Gastrocnemius medialis (tissue), 4 donors: Measurements from ENCODE around the gene BICRAL. TPM values are rescaled to one million over a fixed set of nuclear protein-coding genes. Genes with fewer than 3 reads are reported as not detected.

Source experiments
- ATAC-seq, 2 donors: fragments of 150-250 bp; one replicate each; pipeline ENCODE4 v1.9.1; 2016
- DNase-seq, 2 donors: peaks; one replicate each; pipeline ENCODE4 v3.0.0-alpha.2; 2019
- H3K27ac ChIP-seq, 4 donors: fragments of 200-600 bp; sonication (generic); 1 replicate in 1 of 4; 2 replicates in 3 of 4; pipeline ENCODE4 v1.5.1; 2016 to 2018; ENCODE audit warnings: mild to moderate bottlenecking in 2 of 4, moderate library complexity in 1 of 4
- H3K27me3 ChIP-seq, 3 donors: fragments of 200-600 bp; sonication (generic) in 2 of 3; 1 replicate in 1 of 3; 2 replicates in 2 of 3; pipeline versions ENCODE4 v1.5.1 to v1.6.0; 2016 to 2019; ENCODE audit warnings: mild to moderate bottlenecking in 1 of 3, moderate library complexity in 1 of 3
- H3K36me3 ChIP-seq, 2 donors: fragments of 200-600 bp; sonication (generic) in 1 of 2; one replicate each; pipeline ENCODE4 v1.5.1; 2017 to 2018
- H3K4me1 ChIP-seq, 2 donors: fragments of 200-600 bp; sonication (generic) in 1 of 2; one replicate each; pipeline ENCODE4 v1.5.1; 2016 to 2017; ENCODE audit warnings: mild to moderate bottlenecking in 2 of 2
- H3K4me3 ChIP-seq, 4 donors: fragments of 200-600 bp; sonication (generic) in 3 of 4; 1 replicate in 1 of 4; 2 replicates in 3 of 4; pipeline ENCODE4 v1.5.1; 2016 to 2019; ENCODE audit warnings: mild to moderate bottlenecking in 2 of 4
- H3K9me3 ChIP-seq, 3 donors: fragments of 200-600 bp; sonication (generic) in 2 of 3; 1 replicate in 1 of 3; 2 replicates in 2 of 3; pipeline ENCODE4 v1.5.1; 2016 to 2019
- CTCF ChIP-seq, 5 experiments: fragments of 450-650 bp in 3 of 5; fragments of 200-600 bp in 2 of 5; sonication (generic) in 2 of 5; IDR thresholded peaks in 4 of 5; conservative IDR thresholded peaks in 1 of 5; 1 replicate in 4 of 5; 2 replicates in 1 of 5; pipeline ENCODE4 v1.5.1; 2016 to 2019; ENCODE audit warnings: antibody characterized with exemption in 5 of 5, mild to moderate bottlenecking in 3 of 5, moderate library complexity in 3 of 5
- POLR2A ChIP-seq, 2 donors: fragments of 450-650 bp; IDR thresholded peaks; one replicate each; pipeline ENCODE4 v1.6.1; 2017; ENCODE audit warnings: antibody characterized with exemption in 2 of 2, mild to moderate bottlenecking in 2 of 2, moderate library complexity in 2 of 2
- in situ Hi-C, 4 donors: fragments of 200-750 bp; cut with MboI; loops; one replicate each; pipeline versions ENCODE4 v1.15.0 to v1.8.0; 2017; ENCODE audit warnings: low sequenced_read_pairs in 4 of 4
- intact Hi-C: fragments of 100-400 bp; cut with DNase I; formaldehyde crosslinking; loops from one replicate; pipeline ENCODE4 v1.15.1; 2023; ENCODE audit warnings: low total_unique reads
- total RNA-seq, 4 donors: library from RNA; depleted of rRNA; stranded (reverse); fragments of >200 nt; gene quantifications; one replicate each; pipeline versions ENCODE4 v1.1.0 to v1.2.3, GENCODE V29; 2016

BICRAL gene
- total RNA-seq, 4 donors from 2014 or later, result 7.9 to 10.2 (median 9.7) TPM

DNA sequence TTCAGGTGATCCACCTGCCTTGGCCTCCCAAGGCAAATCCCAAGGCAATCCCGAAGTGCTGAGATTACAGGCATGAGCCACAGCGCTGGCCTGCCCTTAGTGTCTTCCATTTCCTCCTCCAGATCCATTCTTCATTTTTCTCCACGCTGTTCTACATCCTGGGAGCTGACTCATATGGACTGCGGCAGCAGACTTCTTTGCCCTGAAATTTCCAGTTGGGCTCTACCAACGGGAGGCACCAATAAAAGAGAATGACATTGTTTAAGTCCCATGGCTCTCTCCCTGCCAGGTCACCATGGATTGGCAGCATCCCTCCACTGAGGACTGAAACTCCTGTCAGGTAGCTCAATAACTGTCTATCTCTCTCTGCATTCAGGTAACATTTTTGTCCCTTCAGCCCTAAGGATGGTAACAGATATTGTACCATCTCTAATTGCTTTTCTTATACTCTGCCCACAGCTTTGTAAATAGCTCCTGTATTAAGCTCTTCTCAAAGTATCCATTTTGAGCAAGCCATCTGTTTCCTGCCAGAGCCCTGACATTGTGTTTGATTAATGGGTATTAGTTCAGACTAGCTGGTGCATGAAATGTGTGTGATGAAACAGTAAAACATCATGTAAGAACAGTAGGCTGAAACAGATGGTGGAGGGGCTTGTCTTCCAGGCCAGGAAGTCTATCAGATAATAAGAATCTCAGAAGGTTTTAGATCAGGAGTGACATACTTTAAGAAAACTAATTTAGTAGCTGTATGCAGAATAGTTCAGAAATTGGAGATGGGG lies 39.5 kb upstream of the BICRAL start:
- ATAC-seq (no peak), DNase-seq (no peak)
- Histone ChIP-seq H3K9me3 (no peaks in the 10 kb centered on the region), H3K4me3 (no peak overlapping the region), H3K36me3 (no peaks in the 10 kb centered on the region), H3K4me1 (peaks cover 25 to 26% of the 10 kb centered on the region in 2 donors), H3K27me3 (no peaks in the 10 kb centered on the region), H3K27ac (peak overlapping the region; percentile 1 to 59 (median 32))
- no peak for TF ChIP-seq POLR2A (IDR thresholded peaks at IDR 0.05)
- no peak for TF ChIP-seq CTCF (IDR thresholded peaks at IDR 0.05 in 4 of 5, conservative IDR thresholded peaks at IDR 0.05 in 1 of 5)
- intact Hi-C loops, result loop anchor here (10.0 kb wide), 1 partner anchor 312 kb away; the partner anchor contains the start of genes CUL7, KLC4 and MRPL2
- in situ Hi-C loops, result loop anchor here in 2 of 4 donors (5.0 to 25.0 kb wide), 2 partner anchors 120 to 135 kb away; partner anchors contain the start of gene RPL7L1 (in 1 of the 2)

DNA sequence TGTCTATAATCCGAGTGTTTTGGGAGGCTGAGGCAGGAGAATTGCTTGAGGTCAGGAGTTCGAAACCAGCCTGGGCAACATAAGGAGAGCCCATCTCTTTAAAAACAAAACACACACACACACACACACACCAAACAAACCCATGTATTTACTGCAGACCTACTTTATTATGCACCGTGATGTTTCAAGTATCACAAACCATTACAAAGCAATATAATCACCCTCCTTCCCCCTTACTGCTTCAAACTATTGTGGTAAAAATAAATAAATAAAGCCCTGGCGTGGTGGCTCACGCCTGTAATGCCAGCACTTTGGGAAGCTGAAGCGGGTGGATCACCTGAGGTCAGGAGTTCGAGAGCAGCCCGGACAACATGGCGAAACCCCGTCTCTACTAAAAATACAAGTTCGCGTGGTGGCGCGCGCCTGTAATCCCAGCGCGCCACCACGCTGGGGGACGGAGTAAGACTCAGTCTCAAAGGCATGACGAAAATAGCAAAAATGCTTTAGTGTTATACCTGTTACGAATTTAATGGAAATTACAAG lies 37.4 kb upstream of the BICRAL start:
- in situ Hi-C loops, result loop anchor here in 2 of 4 donors (5.0 to 25.0 kb wide), 2 partner anchors 118 to 133 kb away; partner anchors contain the start of gene RPL7L1 (in 1 of the 2)
- Histone ChIP-seq H3K27ac (peak overlapping the region; percentile 91 to 100 (median 96)), H3K27me3 (no peaks in the 10 kb centered on the region), H3K4me1 (peaks cover 26 to 29% of the 10 kb centered on the region in 2 donors), H3K4me3 (peak overlapping the region; percentile 80 to 99 (median 92)), H3K36me3 (no peaks in the 10 kb centered on the region), H3K9me3 (no peaks in the 10 kb centered on the region)
- intact Hi-C loops, result loop anchor here (10.0 kb wide), 1 partner anchor 310 kb away; the partner anchor contains the start of genes CUL7, KLC4 and MRPL2
- ATAC-seq (no peak), DNase-seq (peak in 1 of 2 donors; percentile 32)
- peak in 1 of 5 experiments; percentile 14 for TF ChIP-seq CTCF (IDR thresholded peaks at IDR 0.05 in 4 of 5, conservative IDR thresholded peaks at IDR 0.05 in 1 of 5)
- TF ChIP-seq POLR2A (IDR thresholded peaks at IDR 0.05), result peak in 1 of 2 donors; percentile 38

DNA sequence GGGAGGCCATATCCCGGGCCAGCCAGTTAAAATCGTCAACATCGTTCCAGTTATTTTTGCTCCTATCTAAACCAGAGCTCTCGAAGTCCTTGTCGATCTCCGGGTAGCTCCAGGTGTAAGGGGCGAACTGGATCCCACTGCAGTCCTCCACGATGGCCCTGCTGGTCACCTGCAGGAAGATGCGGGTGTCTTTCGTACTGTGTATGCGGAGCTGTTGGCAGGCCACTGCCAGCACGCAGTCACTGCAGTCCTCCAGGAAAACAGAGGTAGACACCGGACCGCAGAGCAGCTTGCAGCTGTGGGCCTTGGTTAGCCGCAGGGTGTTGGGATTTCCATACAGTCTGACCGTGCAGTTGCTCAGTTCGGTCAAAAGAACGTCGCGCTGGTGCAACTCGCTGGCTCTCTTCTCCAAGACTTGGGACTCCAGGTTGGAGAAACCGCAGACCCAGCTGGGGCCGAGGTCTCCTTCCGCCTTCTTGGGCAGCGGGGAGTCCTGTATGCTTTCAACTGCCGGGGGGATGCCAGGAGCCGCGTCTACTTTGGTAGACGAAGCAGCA lies 36.7 kb upstream of the BICRAL start:
- peaks cover 26 to 29% of the 10 kb centered on the region in 2 donors for H3K4me1 ChIP-seq
- ATAC-seq (peak; percentile 35 to 47), DNase-seq (peak; percentile 41 to 78)
- H3K36me3 ChIP-seq, result no peaks in the 10 kb centered on the region
- no peaks in the 10 kb centered on the region for H3K9me3 ChIP-seq
- no peaks in the 10 kb centered on the region for H3K27me3 ChIP-seq
- TF ChIP-seq CTCF (IDR thresholded peaks at IDR 0.05 in 4 of 5, conservative IDR thresholded peaks at IDR 0.05 in 1 of 5), result peak in 1 of 5 experiments; percentile 12
- no peak for TF ChIP-seq POLR2A (IDR thresholded peaks at IDR 0.05)
- intact Hi-C loops, result loop anchor here (5.0 to 10.0 kb wide), 2 partner anchors 183 to 310 kb away; partner anchors contain the start of genes CUL7, KLC4, MRPL2 and UBR2
- in situ Hi-C loops, result loop anchor here in 2 of 4 donors (5.0 to 25.0 kb wide), 2 partner anchors 42 to 117 kb away; no protein-coding TSS in a partner anchor
- peak overlapping the region; percentile 80 to 99 (median 92) for H3K4me3 ChIP-seq
- peak overlapping the region; percentile 91 to 100 (median 96) for H3K27ac ChIP-seq

DNA sequence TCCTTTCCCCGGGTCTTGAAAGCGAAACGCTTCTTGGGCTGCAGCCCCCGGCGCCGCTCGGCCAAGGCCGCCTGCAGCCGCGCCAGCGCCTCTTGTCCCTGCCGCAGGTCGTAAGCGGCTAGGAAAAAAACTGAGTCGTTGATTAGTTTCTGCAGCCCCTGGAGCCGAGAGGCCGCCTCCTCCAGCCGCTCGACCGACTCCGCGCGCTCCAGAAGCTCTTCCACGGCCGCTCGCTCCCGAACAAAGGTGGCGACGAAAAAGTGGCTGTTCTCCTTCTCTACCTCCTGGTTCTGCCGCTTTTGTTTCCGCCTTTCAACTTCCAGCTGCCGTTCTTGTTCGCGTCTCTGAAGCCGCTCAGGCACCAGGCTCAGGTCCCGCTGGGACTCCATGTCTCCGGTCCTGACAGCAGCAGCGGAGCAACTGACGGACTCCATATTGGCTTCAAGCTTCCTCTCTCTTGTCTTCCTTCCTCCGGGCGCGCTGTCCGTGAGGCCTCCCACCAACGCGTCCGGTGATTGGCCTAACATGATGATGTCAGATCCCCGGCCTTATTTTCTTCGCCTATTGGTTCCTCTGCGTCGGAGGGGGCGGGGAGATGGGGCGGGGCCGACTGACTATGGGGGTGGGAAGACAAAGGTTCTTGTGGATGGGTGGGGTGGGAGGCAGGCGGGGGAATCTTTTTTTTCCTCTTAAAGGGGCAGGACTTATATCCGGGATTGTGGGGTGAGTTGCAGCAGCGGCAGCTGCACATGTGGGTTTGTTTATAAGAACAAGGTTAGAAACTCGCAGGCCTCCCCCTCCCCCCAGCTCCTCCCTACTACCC lies 36.0 kb upstream of the BICRAL start, which contains the start of gene TBCC:
TBCC (minus strand) TSS at position 464 of the 823 bp plus-strand sequence; CDS start at position 434, 30 bp downstream.
- ATAC-seq (peak; percentile 84 to 86), DNase-seq (peak; percentile 99)
- intact Hi-C loops, result loop anchor here (1.0 to 10.0 kb wide), 7 partner anchors 21 to 425 kb away; partner anchors contain the start of genes CUL7, KLC4, MRPL2 and RPL7L1
- Histone ChIP-seq H3K27ac (peak within 1 kb of the TSS; percentile 95 to 100 (median 97)), H3K27me3 (no peaks in the 10 kb centered on the region), H3K9me3 (no peaks in the 10 kb centered on the region), H3K4me3 (peak within 1 kb of the TSS; percentile 80 to 99 (median 92)), H3K36me3 (no peaks in the 10 kb centered on the region), H3K4me1 (peaks cover 26 to 29% of the 10 kb centered on the region in 2 donors)
- in situ Hi-C loops, result loop anchor here in 2 of 4 donors (5.0 to 25.0 kb wide), 2 partner anchors 41 to 116 kb away; no protein-coding TSS in a partner anchor
- TF ChIP-seq POLR2A (IDR thresholded peaks at IDR 0.05) (peak; percentile 91 to 97), CTCF (IDR thresholded peaks at IDR 0.05 in 4 of 5, conservative IDR thresholded peaks at IDR 0.05 in 1 of 5) (no peak)
